ENCODE data around the gene TNIK.
"Not testable (repeated sequence)": the region's sequence is repeated elsewhere in the genome, so short reads cannot be mapped to it uniquely, and the experiment has no call there.

TNIK gene

GRCh38 chr3:171380711-171381425, 79.3 kb downstream of the TNIK start:
- DNase-seq, result no peak

DNA sequence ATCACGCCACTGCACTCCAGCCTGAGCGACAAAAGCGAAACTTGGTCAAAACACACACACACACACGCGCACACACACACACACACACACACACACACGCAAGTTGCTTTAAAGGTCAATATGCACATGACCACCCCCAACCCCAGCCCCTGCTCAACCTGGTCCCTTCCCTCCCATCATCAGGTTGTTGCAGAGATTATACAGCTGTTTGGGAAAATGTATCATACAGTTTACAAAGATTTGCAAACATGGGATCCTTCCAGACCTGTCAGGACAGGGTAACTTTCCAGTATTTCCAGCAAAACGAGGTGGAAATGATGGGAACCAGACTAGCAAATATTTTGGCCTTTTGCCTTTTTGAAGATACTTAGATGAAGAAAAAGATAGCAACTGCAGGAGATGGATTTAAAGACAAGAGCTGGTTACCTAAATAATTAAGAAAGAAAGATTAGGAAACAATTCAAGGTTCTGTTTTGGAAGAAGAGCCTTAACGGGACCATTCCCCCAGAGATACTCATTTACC, 80.2 kb downstream of the TNIK start:
- DNase-seq, result no peak

DNA sequence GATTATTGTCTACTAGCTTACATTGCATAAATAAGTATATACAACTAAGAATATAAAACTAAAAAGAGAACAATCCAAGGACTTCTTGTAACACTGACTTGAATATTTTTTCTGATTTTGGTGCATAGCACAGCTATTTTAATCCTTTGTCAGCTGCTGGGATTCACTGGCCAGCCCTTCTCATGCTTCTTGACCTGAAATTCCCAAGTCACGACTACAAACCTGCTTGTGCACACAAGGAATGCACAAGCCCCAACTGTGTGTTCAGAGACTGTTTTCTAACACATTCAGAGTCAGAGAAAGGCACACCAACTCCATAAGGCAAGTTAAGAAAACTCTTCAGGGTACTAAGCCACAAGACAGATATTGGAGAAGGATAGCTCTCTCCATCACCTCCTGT, 80.9 kb downstream of the TNIK start:
- DNase-seq, result no peak

DNA sequence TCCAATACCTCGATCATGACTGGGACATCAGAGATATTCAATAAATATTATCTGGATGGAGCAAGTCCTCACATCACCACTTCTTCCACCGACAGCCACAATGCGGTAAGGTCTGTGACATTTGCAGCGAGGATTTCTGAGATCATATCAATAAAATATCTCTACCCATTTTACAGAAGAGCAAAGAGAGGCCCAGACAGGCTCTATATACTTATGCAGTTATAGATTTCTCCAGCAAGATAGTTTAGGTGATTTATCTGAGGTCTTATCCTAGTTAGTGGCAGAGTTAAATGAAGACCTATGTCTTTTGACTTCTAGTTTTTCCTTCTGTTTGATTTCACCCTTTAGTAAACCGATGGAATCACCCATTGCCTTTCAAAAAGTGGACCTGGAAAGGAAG, 81.6 kb downstream of the TNIK start:
- DNase-seq, result no peak

DNA sequence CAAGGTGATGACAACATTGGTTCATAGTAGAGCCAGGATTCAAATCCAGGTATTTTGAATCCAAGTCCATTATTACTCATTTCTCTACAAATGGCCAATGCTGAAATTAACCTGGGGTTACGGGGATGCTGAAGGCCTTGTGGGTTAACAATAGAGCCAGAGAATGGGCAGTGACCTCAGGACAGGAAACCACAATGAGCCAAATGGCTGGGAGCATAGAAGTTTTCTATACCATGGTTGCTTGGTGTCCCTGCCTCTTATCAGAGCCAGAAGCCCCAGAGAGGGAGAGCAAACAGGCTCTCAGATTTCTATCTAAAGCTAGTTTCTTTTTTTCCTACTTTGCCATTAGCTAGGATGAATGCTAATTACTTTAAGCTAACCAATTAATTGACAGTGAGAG, 82.3 kb downstream of the TNIK start:
- no peak for DNase-seq

DNA sequence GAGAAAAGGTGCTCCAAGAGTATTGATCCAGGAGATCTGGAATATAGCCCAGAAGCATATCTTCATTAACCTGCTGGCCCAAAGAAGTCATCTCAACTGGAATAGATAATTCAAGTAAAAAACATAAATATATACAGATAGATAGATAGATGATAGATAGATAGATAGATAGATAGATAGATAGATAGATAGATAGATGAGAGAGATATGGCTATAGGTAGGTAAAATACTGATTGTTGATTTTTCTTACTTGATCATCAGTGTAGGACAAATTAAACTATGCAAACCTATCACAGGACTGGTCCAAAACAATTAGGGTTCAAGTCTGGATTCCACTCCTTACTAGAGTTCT, 83.6 kb downstream of the TNIK start:
- no peak for DNase-seq

DNA sequence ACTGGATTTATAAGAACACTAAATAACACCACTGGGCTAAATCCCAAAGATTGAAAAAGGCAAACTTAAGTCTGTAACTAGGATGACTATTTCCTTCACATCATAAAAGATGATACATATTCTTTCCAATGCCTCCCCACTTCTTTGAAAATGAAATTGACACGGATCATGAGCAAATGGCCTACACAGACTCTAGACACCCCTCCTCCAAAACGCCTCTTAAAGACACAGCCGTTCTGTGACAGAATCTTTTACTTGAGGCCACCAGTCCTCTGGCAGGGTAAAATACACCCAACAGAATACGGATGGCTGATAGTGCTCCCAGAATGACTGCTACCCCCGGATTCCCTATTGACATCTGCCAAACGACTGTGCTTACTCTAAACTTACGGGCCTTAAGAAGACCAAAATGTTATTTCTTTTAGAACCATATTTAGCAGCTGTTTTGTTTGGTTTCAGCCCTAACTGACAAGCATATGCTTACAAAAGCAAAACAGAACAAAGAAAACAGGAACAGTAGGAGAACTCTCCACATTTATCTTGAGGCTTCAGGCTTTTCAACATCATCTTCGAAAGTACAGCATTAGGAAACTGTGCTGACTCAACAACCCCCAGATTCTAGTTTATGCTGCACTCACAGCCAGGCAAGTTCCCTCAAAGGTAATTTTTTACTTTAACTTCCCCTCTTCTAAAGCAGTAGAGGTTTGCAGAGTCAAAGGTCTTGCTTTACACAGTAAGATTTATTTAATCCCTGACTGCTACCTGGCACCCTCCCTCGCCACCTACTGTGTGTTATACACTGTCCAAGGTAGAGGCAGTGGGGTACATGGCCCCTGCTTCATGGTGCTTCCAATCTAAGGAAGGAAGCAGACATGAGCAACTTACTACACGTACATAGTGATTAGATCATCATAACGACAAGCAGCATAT, 84.3 kb downstream of the TNIK start:
- DNase-seq, result no peak

GRCh38 chr3:171374661-171375285, 85.4 kb downstream of the TNIK start:
- DNase-seq, result no peak

DNA sequence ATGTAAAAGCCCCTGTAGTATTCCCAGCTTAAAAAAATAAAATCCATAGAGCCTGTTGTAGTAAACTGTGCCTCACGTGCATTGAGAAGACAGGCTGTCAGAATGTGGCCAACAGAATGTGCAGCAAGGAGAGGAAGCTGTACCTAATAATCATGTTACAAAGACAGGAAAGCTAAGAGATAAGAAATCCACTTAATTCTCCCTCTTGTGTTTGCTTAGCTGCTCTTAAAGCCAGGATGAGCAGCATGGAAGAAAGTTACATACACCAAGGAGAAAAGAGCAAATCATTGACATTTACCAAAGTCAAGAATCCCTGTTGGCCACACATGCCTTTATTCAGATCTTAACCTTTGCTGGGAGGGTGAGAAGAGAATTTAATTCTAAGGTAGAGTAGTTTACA, 85.9 kb downstream of the TNIK start:
- DNase-seq, result no peak

DNA sequence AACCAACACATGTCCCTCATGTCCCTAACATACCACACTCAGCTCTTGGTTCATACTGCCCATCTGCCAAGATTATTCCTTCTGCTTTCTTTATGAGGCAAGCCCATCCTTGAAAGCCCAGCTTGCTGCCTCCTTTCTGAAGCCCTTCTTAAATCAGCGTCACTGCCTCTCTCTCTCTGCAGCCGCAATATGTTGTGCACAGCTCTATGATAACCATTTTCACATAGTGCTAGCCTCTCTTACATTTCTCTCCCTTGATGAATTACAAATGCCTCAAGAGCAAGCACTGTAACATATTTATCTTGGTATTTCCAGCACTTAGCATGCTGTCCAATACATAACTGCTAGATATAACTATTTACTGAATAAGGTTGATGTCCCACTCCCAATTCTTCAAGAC, 86.5 kb downstream of the TNIK start:
- no peak for DNase-seq

DNA sequence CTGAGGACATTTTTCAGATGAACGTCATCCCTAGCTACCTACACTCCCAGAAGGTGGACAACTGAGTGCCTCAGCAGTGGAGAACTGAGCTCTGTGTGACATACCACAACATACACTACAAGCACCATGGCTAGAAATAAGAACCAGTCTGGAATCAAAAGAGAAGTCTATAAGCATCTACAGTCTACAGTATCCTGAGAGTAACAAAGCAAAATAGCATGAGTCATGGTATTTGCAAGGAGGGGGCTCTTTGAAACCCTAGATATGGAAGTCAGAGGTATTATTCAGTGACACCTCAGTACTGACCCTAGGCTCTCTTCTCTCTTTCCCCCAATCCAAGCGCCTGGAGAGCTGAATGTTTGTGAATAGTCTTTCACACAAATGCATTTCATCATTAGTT, 87.5 kb downstream of the TNIK start:
- DNase-seq, result no peak

DNA sequence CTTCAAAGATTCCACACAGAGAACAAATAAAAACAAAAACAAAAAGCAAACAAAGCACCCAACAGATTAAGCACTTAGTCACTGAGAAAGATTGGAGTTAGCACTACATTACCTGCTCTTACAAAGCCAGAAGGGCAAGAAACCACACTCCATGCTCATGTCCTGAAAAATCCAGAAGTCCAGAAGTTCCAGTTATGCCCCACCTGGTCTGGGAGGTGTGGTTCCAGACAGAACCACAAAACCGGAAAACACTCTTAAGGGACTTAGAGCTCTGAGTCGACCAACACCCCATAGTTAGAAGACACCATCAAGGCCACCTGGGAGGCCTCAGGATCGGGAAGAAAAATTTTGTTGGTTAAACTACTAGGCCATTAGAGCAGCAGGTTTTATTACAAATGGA, 88.9 kb downstream of the TNIK start:
- DNase-seq, result no peak

GRCh38 chr3:171369156-171369555, 91.0 kb downstream of the TNIK start:
- no peak for DNase-seq

DNA sequence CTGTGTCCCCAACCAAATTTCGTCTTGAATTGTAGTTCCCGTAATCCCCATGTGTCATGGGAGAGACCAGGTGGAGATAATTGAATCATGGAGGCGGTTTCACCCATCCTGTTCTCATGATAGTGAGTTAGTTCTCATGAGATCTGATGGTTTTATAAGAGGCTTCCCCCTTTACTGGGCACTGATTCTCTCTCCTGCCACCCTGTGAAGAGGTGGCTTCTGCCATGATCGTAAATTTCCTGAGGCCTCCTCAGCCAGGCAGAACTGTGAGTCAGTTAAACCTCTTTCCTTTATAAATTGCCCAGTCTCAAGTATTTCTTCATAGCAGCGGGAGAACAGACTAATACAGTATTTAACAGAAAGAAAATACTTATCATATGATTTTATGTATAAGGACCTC, 93.5 kb downstream of the TNIK start:
- DNase-seq, result not testable (repeated sequence)

DNA sequence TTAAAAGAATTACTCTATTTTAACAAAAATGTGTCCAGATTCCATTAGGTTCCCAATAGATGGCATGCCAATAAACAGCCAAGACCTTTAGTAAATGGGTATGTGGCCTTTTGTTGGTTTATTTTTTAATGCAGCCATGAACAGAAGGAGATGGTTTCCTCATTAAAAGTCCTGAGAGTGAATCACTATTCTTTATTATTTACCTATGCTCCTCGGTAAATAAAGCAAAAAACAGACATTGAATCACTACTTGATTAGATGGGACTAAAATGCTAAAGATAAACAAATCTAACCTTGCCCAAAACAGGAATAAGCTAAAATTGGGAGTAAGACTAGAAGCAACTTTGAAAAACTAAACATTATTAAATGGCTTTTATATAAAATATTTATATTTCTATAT, 94.2 kb downstream of the TNIK start:
- DNase-seq, result no peak

DNA sequence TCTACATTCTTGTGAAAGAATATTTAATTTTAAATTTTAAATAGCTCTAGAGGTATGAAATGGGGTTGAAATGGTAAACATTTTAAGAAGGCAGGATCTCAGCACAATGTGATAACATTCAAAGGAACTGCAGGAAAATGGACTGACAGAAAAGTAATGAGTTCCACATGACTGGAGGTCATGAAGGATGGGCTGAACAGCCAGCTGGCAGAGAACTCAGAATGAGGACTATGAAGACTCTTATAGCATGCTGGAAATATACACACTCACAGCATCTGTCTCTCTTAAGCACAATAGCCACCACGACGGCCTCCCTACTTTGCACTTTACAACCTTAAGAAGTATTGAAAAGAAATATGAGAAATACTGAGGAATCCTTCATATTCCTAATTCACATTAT, 94.7 kb downstream of the TNIK start:
- DNase-seq, result no peak

DNA sequence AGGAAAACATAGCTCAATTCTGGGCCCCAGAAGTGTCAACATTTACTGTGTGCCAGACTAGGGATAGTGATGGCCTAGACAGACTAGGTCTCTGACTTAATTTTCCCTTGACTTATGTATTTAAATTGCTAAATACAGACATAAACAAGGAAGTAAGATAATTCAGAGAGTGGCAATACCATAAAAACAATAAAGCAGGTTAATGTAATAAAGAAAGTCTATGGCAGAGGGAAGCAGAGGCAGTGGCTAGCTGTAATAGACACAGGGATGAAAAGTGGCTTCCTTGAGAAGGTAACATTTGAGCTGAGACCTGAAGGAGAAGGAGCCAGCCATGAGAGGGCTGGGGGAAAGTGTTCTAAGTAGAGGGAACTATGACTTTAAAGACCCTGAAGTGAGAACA, 95.7 kb downstream of the TNIK start:
- no peak for DNase-seq

DNA sequence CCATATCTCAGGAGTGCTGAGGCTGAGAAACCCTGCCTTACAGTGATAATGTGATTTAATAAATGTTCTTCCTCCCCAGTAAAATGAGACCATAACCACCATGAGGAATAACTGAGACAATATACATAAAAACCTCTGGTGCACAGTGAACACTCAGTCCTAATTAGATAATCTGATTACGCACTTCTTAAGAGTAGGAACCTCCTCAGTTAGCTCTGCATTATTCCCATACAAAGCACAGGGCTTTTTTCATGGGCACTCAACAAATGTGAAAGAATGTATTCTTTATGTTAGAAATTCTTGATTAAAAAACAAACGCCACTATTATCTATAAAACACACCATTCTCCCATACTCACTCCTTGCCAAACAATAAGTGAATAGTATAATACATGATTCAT, 97.0 kb downstream of the TNIK start:
- no peak for DNase-seq

- DNase-seq, result no peak
These were observed 97.6 kb downstream of the TNIK start for GRCh38 chr3:171362575-171362974.

- DNase-seq, result no peak
These were observed 101.4 kb downstream of the TNIK start for GRCh38 chr3:171358881-171359198.

DNA sequence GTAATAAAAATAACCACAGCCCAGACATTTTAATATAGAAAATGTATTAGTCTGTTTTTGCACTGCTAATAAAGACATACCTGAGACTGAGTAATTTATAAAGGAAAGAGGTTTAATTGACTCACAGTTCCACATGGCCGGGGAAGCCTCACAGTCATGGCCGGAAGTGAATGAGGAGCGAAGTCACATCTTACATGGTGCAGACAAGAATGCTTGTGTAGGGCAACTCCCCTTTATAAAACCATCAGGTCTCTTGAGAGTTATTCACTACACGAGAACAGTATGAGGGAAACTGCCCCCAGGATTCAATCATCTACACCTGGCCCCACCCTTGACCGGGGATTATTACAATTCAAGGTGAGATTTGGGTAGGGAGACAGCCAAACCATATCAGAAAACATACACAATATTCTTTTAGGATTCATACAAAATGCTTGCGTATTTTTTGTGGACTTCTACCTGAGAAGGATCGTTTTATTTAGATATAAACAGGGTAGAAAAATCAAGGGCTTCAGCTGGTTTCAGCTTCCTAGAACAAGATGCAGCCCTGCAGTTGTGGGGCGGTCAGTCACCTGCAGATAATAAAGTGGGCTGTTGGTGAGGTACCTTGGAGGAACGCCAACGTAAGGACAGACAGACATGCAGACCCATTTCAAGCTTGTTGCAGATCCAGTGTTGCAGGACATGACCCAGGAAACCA, 101.9 kb downstream of the TNIK start:
- DNase-seq, result no peak

GRCh38 chr3:171357721-171358120, 102.5 kb downstream of the TNIK start:
- DNase-seq, result no peak

GRCh38 chr3:171356251-171356650, 104.0 kb downstream of the TNIK start:
- DNase-seq, result no peak
